Activated CD4-positive, CD25-positive, alpha-beta regulatory T cell (primary cell): ENCODE results near the gene TBC1D30.
"Not testable (repeated sequence)": the region's sequence is repeated elsewhere in the genome, so short reads cannot be mapped to it uniquely, and the experiment has no call there.

Experiments used
- DNase-seq, 4 experiments: peaks; one replicate each; lab custom pipeline; 2025; lab: John Stamatoyannopoulos, UW

TBC1D30 gene

DNA sequence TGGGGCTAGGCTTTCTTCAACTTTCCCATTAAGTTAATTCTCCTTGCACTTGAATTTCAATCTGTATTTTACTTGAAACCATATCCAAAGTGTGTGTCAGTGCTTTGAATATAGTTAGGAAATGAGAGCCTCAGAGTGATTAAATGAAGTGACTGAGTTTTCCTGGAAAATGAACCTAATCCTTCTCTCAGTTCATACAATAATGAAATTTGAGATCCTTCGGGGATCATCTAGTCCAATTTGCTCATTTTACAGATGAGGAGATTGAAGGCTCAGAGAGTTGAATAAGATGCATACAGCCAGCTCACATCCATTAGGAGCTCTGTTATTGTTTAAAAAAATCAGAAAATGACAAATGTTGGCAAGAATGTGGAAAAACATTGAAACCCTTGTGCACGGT lies 18.3 kb upstream of the TBC1D30 start:
- no peak for DNase-seq

DNA sequence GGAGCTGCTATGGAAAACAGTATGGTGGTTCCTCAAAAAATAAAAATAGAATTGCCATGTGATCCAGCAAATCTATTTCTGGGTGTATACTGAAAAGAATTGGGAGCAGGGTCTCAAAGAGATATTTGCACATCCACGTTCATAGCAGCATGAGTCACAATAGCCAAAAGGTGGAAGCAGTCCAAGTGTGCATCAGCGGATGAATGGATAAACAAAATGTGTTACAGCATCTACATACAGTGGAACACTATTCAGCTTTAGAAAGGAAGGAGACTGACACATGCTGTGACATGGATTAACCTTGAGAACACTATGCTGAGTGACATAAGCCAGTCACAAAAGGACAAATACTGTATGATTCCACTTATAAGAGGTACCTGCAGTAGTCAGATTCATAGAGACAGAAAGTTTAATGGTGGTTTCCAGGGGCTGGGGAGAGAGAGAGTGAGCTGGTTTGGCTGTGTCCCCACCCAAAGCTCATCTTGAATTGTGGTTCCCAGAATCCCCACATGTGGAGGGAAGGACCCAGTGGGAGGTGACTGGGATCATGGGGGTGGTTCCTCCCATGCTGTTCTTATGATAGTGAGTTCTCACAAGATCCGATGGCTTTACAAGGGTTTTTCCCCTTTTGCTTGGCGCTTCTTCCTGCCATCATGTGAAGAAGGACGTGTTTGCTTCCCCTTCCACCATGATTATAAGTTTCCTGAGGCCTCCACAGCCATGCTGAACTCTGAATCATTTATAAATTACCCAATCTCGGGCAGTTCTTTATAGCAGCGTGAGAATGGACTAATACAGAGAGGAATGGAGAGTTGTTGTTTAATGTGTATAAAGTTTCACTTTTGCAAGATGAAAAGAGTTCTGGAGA lies 17.6 kb upstream of the TBC1D30 start:
- DNase-seq: no peak

DNA sequence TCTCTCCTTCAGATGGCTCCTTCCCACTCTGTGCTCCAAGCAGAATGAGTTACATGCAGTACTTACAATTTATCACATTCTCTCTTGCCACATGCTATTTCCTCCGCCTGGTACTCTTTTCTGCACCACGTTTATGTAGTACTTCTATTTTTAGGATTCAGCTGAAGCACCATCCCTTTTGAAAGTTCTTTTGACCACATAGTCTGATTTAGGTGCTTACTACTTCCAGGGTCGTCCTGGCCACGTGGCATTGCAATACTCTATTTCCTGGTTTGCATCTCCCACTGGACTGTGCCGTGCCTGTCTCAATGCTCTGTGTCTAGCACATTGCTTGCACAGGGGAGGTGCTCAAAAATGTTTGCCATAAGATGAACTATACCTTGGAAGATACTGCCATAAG lies 16.3 kb upstream of the TBC1D30 start:
- no peak for DNase-seq

DNA sequence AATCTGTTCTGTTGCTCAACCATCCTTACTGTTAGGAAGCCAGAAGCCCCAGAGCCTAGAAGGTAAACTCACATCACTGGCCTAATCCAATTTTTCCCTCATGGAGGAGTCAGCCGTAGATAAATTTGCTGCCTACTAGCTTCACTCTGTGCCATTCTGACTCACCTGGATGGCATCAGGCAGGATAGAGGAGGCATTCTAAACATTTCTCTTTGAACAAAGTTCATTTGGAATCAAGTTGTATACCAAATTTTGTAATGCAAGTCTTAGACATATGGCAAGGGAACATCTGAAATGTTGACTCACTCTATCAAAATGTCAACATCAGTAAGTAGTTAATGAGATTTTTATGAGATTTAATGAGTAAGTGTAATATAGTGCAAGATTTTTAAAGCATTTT lies 13.6 kb upstream of the TBC1D30 start:
- no peak for DNase-seq

DNA sequence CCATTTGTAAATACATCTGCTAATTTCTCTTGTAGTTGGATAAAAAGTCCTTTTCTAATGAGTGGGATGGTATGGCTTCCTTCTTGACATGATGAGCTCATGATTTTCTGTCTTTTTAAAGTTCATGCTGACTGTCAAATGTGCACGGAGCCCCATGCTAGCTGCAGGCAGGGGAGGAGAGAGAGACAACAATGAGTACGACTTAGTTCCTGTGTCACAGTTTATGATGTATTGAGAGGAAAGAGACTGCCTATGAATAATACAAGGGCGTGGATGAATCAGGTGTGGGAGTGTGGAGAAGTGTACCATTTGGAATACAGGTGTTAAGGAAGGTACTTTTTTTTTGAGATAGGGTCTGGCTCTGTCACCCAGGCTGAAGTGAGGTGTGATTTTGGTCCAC lies 10.7 kb upstream of the TBC1D30 start:
- no peak for DNase-seq

DNA sequence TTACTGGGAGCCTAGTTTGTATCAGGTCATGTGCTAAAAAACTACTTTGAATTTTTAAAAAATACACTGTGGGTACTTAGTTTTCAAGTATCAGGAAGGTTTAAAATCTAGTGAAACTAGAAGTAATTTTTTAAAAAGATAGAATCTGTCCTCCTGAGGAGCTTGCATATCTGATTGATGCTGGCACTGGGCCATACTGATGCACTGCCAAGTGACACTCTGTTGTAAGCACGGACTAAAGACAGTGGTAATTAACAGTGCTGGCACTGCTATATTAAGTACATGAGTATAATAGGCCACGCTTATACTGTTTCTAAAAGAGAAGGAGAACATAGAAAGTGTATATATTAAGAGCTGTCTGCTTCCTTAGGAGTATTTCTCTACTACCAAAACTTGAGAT lies 10.0 kb upstream of the TBC1D30 start:
- no peak for DNase-seq

DNA sequence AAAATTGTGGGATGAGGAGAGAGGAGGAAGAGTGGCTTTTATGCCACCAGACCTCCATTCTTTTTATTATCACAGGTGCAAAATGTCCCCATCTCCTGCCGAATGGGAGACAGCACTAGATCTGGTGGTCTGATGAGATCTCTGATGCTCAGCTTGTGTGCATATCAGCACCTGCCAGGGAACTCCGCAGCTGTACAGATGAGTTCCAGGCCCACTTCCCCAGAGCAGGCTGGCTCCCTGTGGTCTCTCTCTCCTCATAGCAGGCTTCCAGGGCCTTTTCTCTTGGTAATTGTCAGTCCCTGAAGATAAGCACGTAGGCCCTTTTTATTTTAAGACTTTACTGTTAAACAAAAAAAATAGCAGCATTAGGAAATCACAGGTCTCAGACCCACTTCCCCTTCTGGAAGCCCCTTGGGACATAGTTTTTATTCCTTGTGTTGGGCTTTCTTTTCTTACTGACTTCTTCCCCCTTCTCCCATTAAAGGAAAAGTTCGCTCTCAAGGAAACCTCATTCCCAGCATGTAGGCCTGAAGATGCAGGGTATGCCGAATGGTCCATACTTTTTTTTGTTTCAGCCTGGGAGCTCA lies 4.5 kb upstream of the TBC1D30 start:
- no peak for DNase-seq

DNA sequence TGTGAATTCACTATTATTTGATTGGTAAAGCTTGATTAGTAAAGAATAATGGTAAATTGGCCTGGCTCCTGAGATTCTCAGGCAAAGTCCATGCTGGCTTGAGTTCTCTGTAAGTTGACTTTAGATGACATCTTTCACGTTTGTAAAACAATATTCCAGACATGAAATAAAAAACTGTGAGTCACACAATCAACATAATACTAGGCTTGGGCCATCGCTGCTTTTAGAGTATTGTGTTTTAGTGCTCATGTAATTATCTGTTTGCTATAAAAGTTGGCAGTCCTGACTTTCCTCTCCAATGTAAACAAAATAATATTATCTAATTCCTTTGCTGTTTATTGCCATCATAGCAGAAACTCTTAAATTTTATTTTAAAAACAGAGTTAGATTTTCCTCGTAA lies 3.9 kb upstream of the TBC1D30 start:
- DNase-seq: no peak

DNA sequence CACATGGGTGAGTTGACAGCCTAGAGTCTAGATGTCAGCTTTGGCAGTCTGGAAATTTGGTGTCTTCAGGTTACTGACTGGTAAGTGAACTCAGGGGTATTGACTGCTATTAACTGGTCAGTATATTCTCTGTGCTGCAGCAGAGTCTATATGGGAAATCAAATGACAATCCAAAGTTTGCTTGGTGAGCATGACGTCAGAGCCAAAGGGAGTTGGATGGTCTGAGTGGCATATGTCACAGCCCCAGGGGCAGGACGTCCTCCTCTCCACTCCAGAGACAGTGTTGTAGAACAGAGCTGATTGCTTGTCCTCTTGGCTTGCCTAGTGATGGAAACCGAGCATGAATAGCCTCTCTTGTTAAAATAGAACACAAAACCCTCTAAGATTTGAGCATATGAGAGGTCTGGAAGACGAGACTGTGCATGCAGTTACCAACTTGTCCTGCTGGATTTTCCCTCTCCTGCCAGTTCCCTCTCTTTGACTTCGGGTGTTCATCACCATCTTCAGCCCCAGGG lies 3.3 kb upstream of the TBC1D30 start:
- no peak for DNase-seq

DNA sequence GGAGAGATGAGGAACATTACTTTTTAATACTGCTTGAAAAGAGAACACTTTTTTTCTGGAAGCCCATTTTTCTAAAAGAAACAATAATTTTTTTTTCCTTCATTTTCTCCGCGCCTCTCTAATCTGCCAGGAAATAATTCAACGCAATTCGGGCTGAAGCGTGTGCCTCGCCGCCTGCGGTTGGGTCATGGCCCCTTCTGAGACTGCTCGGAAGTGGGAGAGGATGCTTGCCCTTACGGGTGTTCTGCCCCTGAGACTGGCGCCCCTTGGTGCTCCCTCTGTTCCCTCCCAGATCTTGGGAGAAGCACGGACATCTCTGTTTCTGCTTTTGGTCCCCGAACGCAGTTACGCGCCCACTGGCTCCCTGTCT lies 332 bp upstream of the TBC1D30 start:
- no peak for DNase-seq

DNA sequence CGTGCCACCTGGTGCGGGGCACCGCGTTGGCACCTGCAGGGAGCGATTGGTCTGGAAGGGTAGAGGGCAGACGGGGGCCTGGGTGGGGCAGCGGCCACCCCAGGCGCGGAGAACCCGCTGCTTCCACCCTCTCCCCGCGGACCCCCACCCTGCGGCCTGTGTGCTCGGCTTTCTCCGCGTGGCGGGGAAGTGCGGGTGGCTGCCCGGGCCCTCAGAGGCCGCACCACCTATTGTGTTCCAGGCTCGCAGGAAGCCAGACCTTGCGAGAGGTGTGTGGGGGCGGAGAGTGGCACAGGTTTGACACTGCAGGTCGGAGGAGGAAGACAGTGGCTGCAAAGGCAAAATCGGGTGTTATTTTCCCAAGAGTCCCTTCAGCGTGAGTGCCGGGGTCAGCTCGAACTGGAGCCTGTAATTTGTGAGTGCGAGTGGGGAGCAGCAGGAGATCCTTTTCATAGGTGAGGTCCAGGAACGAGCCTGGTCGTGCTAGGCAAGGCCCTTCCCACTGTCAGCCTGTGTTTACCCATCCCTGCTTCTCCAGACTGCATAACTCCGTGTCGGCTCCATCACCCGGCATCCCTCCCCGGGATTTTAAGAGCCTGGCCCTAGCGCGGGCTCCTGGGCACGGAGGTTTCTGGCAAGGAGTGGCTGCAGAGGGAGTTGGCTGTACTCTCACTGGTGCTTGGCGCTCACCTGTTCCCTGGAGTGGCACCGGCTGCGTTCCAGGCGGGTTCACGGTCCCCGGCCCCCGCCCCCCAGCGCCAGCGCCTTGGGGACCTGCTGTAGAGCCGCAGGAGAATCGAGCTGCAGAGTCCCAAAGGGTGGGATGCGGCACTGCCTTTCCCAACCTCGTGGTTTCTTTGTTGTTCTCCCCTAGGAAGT lies 935 bp downstream of the TBC1D30 start:
- DNase-seq: no peak

DNA sequence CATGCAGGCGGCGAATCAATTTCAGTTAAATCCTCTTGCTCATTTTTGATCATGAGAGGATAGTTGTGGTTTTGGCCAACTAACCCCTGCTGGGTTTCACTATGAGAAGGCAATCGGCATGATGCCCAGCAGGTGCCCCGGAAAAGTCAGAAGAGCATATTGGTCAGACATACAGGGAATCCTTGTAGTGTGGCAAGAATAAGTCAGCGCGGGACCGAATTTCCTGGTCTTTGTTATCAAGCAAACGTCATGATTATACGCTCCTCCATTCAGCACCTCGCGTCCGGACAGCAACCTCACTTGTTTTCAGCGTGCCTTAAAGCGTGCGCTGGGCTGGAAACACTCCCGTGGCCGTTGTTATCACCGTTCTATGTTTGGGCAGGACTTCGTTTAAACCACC lies 1.8 kb downstream of the TBC1D30 start:
- DNase-seq: no peak

DNA sequence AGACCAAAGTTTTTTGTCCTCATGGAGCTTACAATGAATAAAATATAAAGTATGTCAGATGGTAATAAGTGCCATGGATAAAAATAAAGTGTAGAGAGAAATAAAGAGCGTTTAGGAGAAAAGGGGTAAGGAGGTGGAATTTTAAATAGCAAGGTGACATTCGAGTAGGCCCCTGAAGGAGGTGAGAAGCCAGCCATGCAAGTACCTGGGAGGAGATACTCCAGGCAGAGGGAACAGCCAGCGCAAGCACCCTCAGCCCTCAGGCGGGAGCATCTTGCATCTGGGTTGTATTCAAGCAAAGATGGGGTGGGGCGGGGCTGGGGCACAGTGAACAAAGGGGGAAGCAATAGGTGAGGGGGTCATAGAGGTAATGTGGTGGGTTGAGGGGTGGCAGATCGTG lies 4.3 kb downstream of the TBC1D30 start:
- DNase-seq: no peak

DNA sequence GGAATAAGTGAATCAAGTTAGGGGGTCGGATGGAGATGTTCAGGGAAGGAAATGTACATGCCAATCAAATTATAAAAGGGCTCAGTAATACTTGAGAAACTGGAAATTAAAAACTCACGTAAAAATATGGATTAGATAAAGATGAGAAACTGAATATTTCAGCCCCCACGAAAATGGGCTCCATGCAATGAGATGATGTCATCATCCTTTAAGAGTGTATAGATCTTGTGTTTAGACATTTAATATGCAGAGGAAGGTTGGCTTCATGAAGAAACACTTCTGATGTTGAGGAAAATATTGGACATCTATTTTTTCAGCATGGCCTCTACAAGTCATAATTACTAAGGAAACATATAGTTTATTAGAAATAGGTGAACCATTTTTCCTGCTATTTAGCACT lies 9.5 kb downstream of the TBC1D30 start:
- no peak for DNase-seq

DNA sequence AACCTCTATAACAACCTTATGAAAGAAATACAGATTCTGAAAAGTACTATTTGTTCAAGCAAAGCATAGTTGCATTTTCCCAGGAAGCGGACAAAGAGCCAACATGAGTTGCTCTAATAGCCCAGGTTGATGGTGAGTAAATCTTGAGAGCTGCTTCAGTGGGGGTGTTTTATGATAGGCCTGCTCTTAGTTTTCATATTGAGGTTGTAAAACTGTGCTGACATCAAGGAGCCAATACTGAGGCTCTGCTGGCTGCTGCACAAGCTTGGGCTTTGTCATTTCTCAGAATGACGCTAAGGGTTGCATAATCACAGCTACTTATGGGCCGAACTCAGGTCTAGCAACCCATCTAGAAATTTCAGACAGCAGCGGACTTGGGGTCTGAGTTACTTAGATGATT lies 11.5 kb downstream of the TBC1D30 start:
- no peak for DNase-seq

DNA sequence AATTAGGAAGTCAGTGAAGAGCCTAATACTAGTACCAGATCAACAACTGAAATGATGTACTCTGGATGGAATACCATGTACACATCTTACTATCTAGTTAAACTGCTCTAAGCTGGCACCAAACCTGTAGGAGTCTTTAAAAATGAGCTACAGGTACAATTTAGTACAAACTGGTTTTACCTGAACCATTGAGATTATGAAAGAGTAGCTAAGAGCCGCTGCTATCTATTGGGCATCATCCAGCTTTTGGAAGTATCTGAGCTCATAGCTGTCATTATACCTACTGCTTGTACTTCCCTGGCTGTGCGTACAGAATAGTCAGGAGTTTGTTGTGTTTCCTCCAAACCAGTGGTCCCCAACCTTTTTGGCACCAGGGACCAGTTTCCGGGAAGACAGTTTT lies 12.4 kb downstream of the TBC1D30 start:
- DNase-seq: no peak

DNA sequence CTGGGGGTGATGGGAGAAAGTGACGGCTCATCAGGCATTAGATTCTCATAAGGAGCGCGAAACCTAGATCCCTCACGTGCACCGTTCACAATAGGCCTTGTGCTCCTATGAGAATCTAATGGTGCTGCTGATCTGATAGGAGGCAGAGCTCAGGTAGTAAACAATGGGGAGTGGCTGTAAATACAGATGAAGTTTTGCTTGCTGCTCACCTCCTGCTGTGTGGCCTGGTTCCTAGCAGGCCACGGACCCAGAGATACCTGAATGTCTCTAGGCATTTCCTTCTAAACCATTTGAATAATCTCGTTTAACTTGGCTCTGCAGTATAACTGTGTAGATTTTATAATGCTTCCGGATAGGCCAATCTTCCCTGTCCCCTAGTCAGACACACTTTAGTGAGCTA lies 13.0 kb downstream of the TBC1D30 start:
- no peak for DNase-seq

DNA sequence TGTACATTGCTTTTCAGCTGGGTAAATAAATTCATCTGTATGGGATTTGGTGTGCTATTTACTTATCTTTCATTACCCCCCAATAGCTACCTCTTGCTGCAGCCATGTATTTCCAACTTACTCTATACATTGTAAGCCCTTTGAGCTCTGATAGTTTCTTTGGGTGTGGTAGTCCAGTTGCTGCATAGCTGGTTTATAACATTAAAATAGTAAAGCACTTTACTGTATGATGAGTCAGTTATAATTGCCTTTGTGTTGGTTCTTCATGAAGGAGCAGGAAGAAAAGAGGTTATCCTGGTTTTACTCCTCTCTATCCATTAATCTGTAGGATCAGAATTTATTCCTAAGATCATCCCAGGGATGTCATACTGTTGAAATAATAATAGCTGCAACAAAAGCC lies 15.7 kb downstream of the TBC1D30 start:
- no peak for DNase-seq

DNA sequence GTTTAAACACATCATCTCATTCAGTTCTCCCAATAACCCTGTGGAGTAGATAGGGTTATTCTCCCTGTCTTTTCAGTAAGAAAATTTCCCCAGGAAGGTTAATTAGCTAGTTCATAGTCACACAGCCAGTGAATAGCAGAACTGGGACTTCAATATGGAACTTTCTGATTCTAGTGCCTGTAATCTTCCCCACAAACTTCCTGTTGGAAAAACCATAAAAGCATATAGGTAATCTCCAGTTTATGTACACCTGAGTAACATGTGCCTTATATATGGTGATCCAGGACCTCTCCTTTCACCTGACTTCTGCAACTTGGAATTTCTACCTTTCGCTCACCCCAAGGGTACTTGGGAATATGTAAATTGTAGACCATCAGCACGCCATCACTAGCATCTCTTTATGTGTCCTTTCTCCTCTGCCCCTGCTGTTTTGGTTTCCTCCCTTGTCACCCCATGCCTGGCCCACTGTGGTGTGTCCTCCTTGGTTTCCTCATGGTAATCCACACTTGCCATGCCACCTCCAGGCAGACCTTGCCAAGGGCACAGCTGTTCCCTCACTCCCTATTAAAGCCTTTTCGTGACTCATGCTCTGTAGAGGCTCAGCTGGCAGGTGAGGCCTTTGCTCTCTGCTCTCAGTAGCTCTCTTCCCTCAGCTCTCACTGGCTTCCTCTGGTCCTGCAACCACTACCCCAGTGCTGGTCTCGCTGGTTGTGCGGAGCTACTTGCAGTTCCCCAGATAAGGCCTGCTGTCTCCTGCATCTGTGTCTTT lies 16.7 kb downstream of the TBC1D30 start:
- DNase-seq: no peak

DNA sequence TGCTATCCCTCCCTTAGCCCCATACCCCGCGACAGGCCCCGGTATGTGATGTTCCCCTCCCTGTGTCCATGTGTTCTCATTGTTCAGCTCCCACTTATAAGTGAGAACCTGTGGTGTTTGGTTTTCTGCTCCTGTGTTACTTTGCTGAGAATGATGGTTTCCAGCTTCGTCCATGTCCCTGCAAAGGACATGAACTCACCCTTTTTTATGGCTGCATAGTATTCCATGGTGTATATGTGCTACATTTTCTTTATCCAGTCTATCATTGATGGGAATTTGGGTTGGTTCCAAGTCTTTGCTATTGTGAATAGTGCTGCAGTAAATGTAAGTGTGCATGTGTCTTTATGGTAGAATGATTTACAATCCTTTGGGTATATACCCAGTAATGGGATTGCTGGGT lies 24.0 kb downstream of the TBC1D30 start:
- DNase-seq: not testable (repeated sequence)

DNA sequence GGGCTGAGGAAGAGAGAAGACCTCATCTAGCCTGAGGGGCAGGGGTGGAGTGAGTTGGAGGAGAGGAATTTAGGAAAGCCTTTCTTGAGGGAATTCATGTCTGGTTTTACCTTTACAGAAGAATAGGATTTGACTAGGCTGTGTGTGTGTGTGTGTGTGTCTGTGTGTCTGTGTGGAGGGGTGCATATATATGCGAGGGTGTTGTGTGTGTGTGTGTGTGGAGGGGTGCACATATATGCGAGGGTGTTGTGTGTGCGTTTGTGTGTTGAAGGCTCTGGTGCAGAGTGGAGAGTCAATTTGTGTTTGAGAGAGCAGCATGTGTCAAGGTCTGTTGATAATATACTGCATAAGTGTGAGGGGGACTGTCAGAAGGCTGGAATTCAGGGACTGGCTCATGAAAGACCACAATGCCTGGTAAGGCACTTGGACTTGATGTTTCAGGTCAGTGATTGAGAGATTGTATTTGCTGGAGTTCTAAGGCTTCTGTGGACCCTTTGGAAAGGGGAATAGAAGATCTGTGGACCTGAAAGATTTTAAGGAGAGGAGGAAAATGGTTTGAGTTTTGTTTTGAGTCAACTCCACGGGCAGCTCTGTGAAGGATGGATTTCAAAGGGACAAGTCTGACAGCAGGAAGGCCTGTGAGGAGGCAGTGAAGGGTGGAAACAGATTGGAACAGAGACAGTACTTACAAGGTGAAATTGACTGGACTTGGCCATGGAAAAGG lies 34.6 kb downstream of the TBC1D30 start:
- no peak for DNase-seq
